IPS-20b (cell line): ENCODE measurements around the gene CLSTN2.

Experiments
- H3K27ac ChIP-seq: one replicate; pipeline ENCODE4 v1.5.1; 2013; ENCODE audit warnings: low read length
- H3K27me3 ChIP-seq: 2 replicates; pipeline ENCODE4 v1.6.1; 2013; ENCODE audit warnings: mild to moderate bottlenecking, low read length, inconsistent platforms; ENCODE audit not compliant: insufficient read depth
- H3K36me3 ChIP-seq: 2 replicates; pipeline ENCODE4 v1.6.1; 2013; ENCODE audit warnings: low read depth, mild to moderate bottlenecking, inconsistent platforms, low read length, moderate library complexity; ENCODE audit not compliant: insufficient read depth
- H3K4me1 ChIP-seq: 2 replicates; pipeline ENCODE4 v1.6.1; 2013; ENCODE audit warnings: mild to moderate bottlenecking, control low read depth, inconsistent platforms, low read length, moderate library complexity; ENCODE audit not compliant: insufficient read depth
- H3K4me3 ChIP-seq: 2 replicates; pipeline ENCODE4 v1.5.1; 2013; ENCODE audit warnings: mild to moderate bottlenecking, low read length, inconsistent platforms
- H3K9ac ChIP-seq: 2 replicates; pipeline ENCODE4 v1.6.1; 2013; ENCODE audit warnings: low read depth, mild to moderate bottlenecking, inconsistent platforms, low read length, moderate library complexity
- H3K9me3 ChIP-seq: 2 replicates; pipeline ENCODE4 v1.6.1; 2013; ENCODE audit warnings: mild to moderate bottlenecking, low read depth, low read length, inconsistent platforms; ENCODE audit not compliant: insufficient read depth

The CLSTN2 gene

DNA sequence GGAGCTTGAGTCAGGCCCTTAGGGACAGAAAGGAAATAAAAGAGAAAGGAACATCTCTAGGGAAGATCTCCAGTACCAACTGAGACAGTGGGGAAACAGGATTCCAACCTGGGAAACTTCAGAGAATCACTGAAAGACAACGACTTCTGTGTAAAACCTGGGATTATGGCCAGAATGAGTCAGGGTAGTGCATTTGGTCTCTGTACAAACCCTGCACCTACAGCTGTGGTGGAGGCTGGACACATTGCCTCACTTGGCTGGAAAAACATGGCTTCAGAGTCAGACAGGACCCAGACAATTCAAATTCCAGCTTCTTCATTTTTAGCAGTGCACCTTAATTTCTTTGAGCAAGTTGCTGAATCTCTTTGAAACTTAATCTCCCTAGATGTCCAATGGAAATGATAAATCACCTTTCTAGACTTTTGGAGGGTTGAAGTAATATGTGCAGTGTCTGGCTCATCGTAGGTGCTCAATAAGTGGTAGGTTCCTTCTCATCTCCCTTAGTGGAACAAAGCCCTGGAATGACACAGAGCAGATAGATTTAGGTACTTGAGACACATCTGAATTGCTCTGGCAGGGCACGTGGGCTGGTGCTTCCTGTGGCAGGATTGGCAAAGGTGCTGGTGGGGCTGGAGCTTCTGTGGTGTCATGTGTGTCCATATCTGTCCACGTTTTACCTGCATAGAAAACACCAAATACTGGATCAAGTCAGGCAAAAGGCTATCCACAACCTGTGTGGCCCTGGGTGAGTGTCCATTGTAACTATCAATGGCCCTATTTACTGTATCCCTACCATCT, 6.1 kb upstream of the CLSTN2 start:
- Histone ChIP-seq H3K9ac (no peak overlapping the region), H3K4me1 (no peaks in the 10 kb centered on the region), H3K4me3 (no peak overlapping the region), H3K9me3 (no peaks in the 10 kb centered on the region), H3K36me3 (no peaks in the 10 kb centered on the region), H3K27ac (no peak overlapping the region), H3K27me3 (peaks cover 20% of the 10 kb centered on the region)

DNA sequence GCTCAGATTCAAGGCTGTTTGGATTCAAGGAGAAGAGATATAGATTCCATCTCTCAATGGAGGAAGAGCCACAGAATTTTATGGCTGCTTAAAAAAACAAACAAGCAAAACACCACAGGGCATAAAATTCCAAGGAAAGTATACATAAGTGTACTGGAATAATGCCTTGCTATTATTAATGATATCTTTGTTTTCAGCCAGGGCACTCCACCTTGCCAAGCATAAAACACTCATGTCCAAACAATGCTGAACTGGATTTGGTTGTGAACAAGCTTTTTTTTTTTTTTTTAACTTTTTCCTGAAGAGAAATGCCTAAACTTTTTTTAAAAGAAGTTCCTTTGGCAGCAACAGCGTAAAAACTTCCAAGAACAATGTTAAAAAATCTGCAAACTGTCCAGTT, 4.8 kb upstream of the CLSTN2 start:
- Histone ChIP-seq H3K4me3 (no peak overlapping the region), H3K9me3 (no peaks in the 10 kb centered on the region), H3K27ac (no peak overlapping the region), H3K27me3 (peaks cover 26% of the 10 kb centered on the region), H3K9ac (no peak overlapping the region), H3K4me1 (no peaks in the 10 kb centered on the region), H3K36me3 (no peaks in the 10 kb centered on the region)

DNA sequence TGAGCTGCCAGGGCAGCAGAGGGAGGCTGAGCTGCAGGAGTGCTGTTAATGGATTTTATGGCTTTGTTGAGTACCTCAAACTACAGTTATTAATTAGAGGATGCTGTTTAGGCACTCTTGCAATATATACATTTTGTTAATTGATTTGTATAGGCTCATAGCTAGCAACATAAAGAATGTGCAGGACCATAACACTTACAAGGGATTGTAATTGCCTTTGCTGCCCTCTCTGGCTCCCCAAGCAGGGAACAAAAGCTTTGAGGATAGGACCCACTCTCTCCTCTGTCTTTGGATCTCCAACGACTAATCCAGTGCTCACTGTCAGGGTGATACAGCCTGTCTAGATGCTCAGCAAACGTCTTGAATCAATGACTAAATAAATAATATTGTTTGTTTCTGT, 1.2 kb upstream of the CLSTN2 start:
- Histone ChIP-seq H3K4me3 (no peak overlapping the region), H3K9me3 (no peaks in the 10 kb centered on the region), H3K36me3 (no peaks in the 10 kb centered on the region), H3K27me3 (peaks cover 57% of the 10 kb centered on the region), H3K9ac (no peak overlapping the region), H3K27ac (no peak overlapping the region), H3K4me1 (no peaks in the 10 kb centered on the region)

DNA sequence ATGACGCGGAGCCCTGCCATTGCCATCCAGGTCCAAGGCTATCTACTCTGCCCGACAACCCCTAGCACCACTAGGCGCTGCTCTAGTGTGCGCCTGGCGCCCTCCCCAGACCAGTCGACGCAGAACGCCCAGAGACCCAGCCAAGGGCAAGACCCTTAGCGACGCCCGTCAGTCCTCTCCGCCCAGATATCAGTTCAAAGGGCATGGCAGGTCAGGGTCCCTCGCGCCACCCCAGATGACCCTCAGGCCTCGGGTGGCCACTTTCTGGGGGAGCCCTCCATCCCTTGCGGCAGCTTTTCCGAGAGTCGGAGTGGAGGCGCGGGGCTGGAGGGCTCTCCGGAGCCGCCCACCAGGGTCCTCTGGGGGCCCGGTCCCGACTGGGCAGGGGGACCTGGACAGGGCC, 371 bp upstream of the CLSTN2 start:
- Histone ChIP-seq H3K27me3 (peaks cover 61% of the 10 kb centered on the region), H3K4me1 (no peaks in the 10 kb centered on the region), H3K36me3 (no peaks in the 10 kb centered on the region), H3K9ac (no peak overlapping the region), H3K27ac (no peak overlapping the region), H3K9me3 (no peaks in the 10 kb centered on the region), H3K4me3 (peak overlapping the region; percentile 73)

DNA sequence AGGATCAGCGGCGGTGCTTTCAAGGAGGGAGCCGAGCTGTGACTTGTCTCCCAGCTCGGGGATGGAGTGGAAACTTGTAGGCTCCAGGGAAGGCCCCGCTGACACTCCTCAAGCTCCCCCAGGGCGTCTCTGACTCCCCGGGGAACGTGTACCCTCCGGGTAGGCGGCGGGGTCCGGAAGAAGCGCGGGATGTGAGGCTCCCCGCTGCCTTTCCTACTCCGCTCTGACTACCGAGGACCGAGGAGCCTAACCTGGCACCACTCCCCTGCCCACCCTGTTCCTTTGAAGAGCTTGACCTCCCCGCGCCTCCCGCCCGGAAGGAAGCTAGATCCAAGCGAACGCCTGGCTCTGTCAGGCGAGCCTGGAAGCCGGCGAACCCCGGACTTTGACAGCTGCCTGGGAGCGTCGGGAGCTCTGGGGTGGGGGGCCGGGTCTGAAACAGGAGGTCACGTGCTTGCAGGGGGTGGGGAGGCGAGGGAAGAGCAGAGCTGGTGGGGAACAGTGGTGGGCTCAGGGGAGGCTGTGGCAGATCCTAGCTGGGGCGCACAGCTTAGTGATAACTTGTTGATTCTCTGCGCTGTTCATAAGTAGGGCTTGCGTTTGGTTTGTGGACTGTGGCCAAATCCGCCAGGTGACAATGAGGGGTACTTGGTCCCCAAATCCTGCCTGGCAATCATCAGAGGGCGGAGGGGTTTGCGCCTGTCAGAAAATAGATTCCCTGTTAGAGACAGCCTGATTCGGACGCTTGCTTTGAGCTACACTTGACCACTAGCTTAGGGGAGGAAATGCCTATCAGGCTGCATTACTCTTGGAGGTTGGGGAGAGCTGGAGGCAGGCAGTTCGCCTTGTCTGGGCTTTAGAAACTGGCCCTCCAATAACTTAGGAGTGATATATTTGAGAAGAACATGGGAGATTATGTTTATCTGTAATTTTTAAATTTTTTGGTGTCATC, 1.2 kb downstream of the CLSTN2 start:
- Histone ChIP-seq H3K4me1 (no peaks in the 10 kb centered on the region), H3K9me3 (no peaks in the 10 kb centered on the region), H3K36me3 (no peaks in the 10 kb centered on the region), H3K27me3 (peaks cover 61% of the 10 kb centered on the region), H3K27ac (no peak overlapping the region), H3K9ac (no peak overlapping the region), H3K4me3 (peak overlapping the region; percentile 73)

DNA sequence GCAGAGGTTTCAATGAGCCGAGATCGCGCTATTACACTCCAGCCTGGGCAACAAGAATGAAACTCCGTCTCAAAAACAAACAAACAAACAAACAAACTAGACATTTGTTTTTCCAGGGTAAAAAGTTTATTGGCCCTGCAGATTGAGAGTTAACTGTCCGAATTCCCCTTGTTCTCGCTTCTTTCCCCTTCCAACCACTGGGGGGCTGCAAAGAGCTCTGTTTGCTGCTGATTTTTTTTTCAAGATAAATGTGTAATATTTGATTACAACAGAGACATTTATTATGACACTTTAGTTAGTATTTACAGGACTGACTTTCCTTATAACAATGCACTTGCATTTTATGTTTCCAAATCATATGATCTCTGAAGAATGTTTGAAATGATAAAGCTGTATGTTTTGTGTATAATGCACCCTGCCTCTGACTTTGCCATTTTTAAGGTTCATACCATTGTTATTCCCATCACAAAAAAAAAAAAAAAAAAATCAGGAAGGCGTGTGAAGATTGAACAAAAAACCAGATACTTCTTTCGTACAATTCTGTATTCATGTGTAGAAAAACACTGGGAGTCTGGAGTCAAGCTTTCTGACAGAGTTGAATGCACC, 2.8 kb downstream of the CLSTN2 start:
- no peak overlapping the region for H3K9ac ChIP-seq
- no peaks in the 10 kb centered on the region for H3K4me1 ChIP-seq
- H3K27me3 ChIP-seq, result peaks cover 53% of the 10 kb centered on the region
- no peak overlapping the region for H3K27ac ChIP-seq
- H3K9me3 ChIP-seq, result no peaks in the 10 kb centered on the region
- H3K4me3 ChIP-seq, result no peak overlapping the region
- H3K36me3 ChIP-seq, result no peaks in the 10 kb centered on the region

DNA sequence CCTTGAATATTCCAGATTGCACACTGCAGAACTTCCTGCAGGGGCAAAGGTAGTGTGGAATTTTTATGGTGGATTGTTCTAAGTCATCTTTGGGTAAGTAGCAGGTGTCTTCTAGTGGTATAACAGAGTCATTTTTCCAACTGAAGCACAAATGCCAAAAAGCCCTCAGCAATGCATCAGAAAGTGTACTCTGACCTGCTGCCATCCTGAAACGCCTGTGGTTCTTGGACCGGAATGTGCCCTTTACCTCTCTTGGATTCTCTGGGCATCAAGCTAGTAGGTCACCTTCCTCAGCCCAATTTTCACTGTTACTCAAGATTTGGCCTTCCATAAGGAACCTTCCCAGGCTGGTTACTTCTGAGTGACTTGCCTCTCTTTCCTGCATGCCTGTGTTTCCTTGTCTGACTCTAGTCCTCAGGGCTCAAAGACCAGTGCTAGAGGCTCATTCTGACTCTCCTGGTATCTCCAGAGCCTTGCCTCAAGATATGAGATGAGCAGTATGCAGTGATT, 4.8 kb downstream of the CLSTN2 start:
- H3K4me3 ChIP-seq, result no peak overlapping the region
- no peak overlapping the region for H3K27ac ChIP-seq
- H3K4me1 ChIP-seq, result no peaks in the 10 kb centered on the region
- H3K9me3 ChIP-seq, result no peaks in the 10 kb centered on the region
- no peak overlapping the region for H3K9ac ChIP-seq
- no peaks in the 10 kb centered on the region for H3K36me3 ChIP-seq
- peaks cover 36% of the 10 kb centered on the region for H3K27me3 ChIP-seq

DNA sequence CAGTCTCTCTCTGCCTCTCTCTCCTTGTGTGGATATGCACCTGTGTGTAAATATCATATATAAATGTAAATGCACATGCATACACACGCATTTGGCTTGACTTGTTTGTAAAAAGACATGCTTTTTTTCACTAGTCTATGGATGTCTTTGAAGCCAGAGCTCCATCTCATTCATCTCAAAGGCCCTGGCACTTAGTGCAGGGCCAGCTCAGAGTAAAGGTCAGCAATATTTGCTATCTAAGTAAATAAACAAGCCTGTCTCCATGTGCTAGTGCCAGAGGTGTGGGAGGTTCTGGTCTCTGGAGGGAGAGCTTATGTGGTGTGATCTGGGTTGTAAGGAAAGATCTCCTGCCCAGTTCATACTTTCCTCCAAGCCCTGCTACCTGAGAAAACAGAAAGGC, 5.6 kb downstream of the CLSTN2 start:
- H3K27me3 ChIP-seq, result peaks cover 31% of the 10 kb centered on the region
- H3K36me3 ChIP-seq, result no peaks in the 10 kb centered on the region
- H3K4me3 ChIP-seq, result no peak overlapping the region

DNA sequence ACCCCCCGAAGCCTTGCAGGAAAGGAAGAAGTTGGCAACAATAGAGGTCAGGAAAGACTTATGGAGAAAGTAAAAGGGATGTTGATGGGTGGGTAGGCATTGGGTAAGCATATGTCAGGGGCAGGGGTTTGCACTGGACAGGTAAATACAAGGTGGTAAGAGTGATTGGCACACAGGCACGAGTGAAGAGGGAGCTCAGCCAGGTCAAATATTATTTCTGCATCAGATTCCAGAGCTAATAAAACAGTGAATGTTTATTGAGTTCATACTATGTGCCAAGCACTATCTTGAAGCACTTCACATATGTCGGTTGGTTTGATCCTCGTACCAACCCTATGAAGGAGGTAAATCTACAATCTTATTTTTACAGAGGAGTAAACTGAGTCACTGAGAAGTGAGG, 6.6 kb downstream of the CLSTN2 start:
- Histone ChIP-seq H3K9ac (no peak overlapping the region), H3K4me3 (no peak overlapping the region), H3K36me3 (no peaks in the 10 kb centered on the region), H3K4me1 (no peaks in the 10 kb centered on the region), H3K27me3 (peaks cover 21% of the 10 kb centered on the region), H3K9me3 (no peaks in the 10 kb centered on the region), H3K27ac (no peak overlapping the region)

More for the DNA sequence above, 5.6 kb downstream of the CLSTN2 start:
- no peaks in the 10 kb centered on the region for H3K9me3 ChIP-seq
- no peak overlapping the region for H3K27ac ChIP-seq
- H3K9ac ChIP-seq, result no peak overlapping the region
- H3K4me1 ChIP-seq, result no peaks in the 10 kb centered on the region

DNA sequence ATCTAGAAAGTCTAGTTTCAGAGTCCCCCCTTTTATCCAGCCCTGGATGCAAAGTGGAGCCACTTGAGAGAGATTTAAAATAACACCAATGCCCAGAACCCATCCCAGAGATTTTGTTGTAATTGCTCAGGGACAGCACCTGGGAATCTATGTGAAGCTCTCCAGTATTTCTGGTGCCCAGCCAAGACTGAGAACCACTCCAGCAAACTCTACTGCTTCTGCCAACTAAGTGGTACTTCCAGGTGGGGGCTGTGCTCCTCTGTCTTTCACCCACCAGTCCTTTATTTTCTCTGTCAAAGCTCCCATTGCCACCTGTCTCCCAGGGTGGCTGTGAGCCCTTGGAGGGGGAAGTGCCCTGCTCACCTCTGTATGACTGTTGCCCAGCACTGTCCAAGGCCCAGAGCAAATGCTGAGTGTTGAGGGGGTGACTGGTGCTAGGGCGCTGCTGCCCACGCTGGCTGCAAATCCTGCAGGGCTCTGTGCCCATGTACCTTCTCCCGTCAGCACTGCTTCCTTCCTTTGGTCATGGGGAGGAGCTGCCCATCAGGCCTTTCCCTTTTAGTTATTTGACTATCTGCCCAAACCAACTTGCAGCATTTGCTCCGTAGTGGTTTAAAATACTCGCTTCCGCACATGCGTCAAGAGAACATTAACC, 9.4 kb downstream of the CLSTN2 start:
- Histone ChIP-seq H3K9ac (no peak overlapping the region), H3K4me3 (no peak overlapping the region), H3K27me3 (no peaks in the 10 kb centered on the region; the same call in 1 of the 2 replicates), H3K9me3 (no peaks in the 10 kb centered on the region), H3K36me3 (no peaks in the 10 kb centered on the region), H3K4me1 (no peaks in the 10 kb centered on the region), H3K27ac (no peak overlapping the region)

DNA sequence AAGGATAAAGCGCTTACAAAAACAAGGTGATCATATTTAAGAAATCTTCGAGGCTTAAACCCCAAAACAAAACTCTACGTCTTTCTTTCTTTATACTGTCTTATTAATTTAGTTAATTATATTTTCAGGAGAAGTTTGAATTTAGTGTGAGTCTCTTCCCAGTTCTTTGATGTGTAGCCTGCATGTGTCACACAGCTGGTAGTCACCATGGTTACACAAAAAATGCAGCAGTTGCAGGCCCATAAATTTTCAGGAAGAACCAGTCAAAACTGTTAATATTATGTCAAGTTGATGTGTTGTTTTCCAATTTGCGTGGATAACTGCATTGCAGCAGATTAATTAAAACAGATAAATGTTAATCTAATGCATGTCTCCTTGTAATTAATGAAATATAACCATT, 10.4 kb downstream of the CLSTN2 start:
- Histone ChIP-seq H3K4me1 (no peaks in the 10 kb centered on the region), H3K4me3 (no peak overlapping the region), H3K27ac (no peak overlapping the region), H3K36me3 (no peaks in the 10 kb centered on the region), H3K9me3 (no peaks in the 10 kb centered on the region), H3K27me3 (no peaks in the 10 kb centered on the region), H3K9ac (no peak overlapping the region)
